ENCODE results near the gene FRMD4A. TPM values are rescaled to one million over a fixed set of nuclear protein-coding genes. Genes with fewer than 3 reads are reported as not detected.

The FRMD4A gene
- total RNA-seq, 1 experiment from 2014 or later = 7.1 TPM

GRCh38 chr10:13729586-13730305 is 601.0 kb downstream of the FRMD4A start:
- TF ChIP-seq CTCF (conservative IDR thresholded peaks at IDR 0.05; ENCODE audit: low read depth, low read length) (no peak), EZH2phosphoT487 (IDR thresholded peaks at IDR 0.05; ENCODE audit: borderline replicate concordance, low read length) (no peak), EZH2 (IDR thresholded peaks at IDR 0.05; ENCODE audit: low read length, unreplicated experiment) (no peak)
- CTCF ChIA-PET = no interaction called here

GRCh38 chr10:13728898-13729535 is 601.7 kb downstream of the FRMD4A start:
- no peak overlapping the region for H3K9ac ChIP-seq (ENCODE audit: low read length)
- ATAC-seq (no peak), DNase-seq (no peak)
- no peaks in the 10 kb centered on the region for H3K4me1 ChIP-seq (ENCODE audit: insufficient read depth, low read length)
- intact Hi-C loops (cut with micrococcal nuclease) = no loop called here
- no peaks in the 10 kb centered on the region for H3K36me3 ChIP-seq (ENCODE audit: low read depth, low read length)
- H3K9me2 ChIP-seq (replicated peaks; ENCODE audit: low read length) = no peaks in the 10 kb centered on the region
- CTCF ChIA-PET = no interaction called here
- POLR2A ChIA-PET (ENCODE audit: unreplicated experiment) = no interaction called here
- TF ChIP-seq EZH2phosphoT487 (IDR thresholded peaks at IDR 0.05; ENCODE audit: borderline replicate concordance, low read length) = no peak
- TF ChIP-seq CTCF (conservative IDR thresholded peaks at IDR 0.05; ENCODE audit: low read depth, low read length) = no peak
- TF ChIP-seq EZH2 (IDR thresholded peaks at IDR 0.05; ENCODE audit: low read length, unreplicated experiment) = no peak
- H3K9me3 ChIP-seq (ENCODE audit: low read length) = no peaks in the 10 kb centered on the region
- no peak overlapping the region for H3K27ac ChIP-seq (ENCODE audit: low read length)
- no peaks in the 10 kb centered on the region for H3K79me2 ChIP-seq (ENCODE audit: low read length)
- no peaks in the 10 kb centered on the region for H4K20me1 ChIP-seq (ENCODE audit: low read length)
- no TSS peak for BruUV-seq (replicated peaks)
- H2AFZ ChIP-seq (ENCODE audit: low read length) = no peak overlapping the region
- H3F3A ChIP-seq (ENCODE audit: low read length, unreplicated experiment) = no peaks in the 10 kb centered on the region
- H3K4me2 ChIP-seq (ENCODE audit: low read length) = no peak overlapping the region
- H3K4me3 ChIP-seq (ENCODE audit: low read length) = no peak overlapping the region
- H3K27me3 ChIP-seq (ENCODE audit: low read length) = no peaks in the 10 kb centered on the region

More at GRCh38 chr10:13729586-13730305, 601.0 kb downstream of the FRMD4A start:
- H3K4me2 ChIP-seq (ENCODE audit: low read length) = no peak overlapping the region
- no peaks in the 10 kb centered on the region for H3K4me1 ChIP-seq (ENCODE audit: insufficient read depth, low read length)
- H2AFZ ChIP-seq (ENCODE audit: low read length) = no peak overlapping the region
- no peaks in the 10 kb centered on the region for H4K20me1 ChIP-seq (ENCODE audit: low read length)
- H3K9me2 ChIP-seq (replicated peaks; ENCODE audit: low read length) = no peaks in the 10 kb centered on the region
- no peaks in the 10 kb centered on the region for H3K9me3 ChIP-seq (ENCODE audit: low read length)
- POLR2A ChIA-PET (ENCODE audit: unreplicated experiment) = no interaction called here
- DNase-seq (no peak), ATAC-seq (no peak)
- no peaks in the 10 kb centered on the region for H3K27me3 ChIP-seq (ENCODE audit: low read length)
- no peaks in the 10 kb centered on the region for H3K36me3 ChIP-seq (ENCODE audit: low read depth, low read length)
- BruUV-seq (replicated peaks) = no TSS peak
- H3K79me2 ChIP-seq (ENCODE audit: low read length) = no peaks in the 10 kb centered on the region
- intact Hi-C loops (cut with micrococcal nuclease) = no loop called here
- no peak overlapping the region for H3K27ac ChIP-seq (ENCODE audit: low read length)
- H3K9ac ChIP-seq (ENCODE audit: low read length) = no peak overlapping the region
- no peaks in the 10 kb centered on the region for H3F3A ChIP-seq (ENCODE audit: low read length, unreplicated experiment)
- no peak overlapping the region for H3K4me3 ChIP-seq (ENCODE audit: low read length)

GRCh38 chr10:13725594-13725993 is 605.1 kb downstream of the FRMD4A start:
- intact Hi-C loops (cut with micrococcal nuclease) = no loop called here
- ChIA-PET CTCF (no interaction called here), POLR2A (ENCODE audit: unreplicated experiment) (no interaction called here)
- ATAC-seq = no peak
- H3K27me3 ChIP-seq (ENCODE audit: low read length) = no peaks in the 10 kb centered on the region
- H3K9ac ChIP-seq (ENCODE audit: low read length) = no peak overlapping the region
- no peak for TF ChIP-seq CTCF (conservative IDR thresholded peaks at IDR 0.05; ENCODE audit: low read depth, low read length)
- TF ChIP-seq EZH2phosphoT487 (IDR thresholded peaks at IDR 0.05; ENCODE audit: borderline replicate concordance, low read length) = no peak
- no peak for TF ChIP-seq EZH2 (IDR thresholded peaks at IDR 0.05; ENCODE audit: low read length, unreplicated experiment)
- H3K4me1 ChIP-seq (ENCODE audit: insufficient read depth, low read length) = no peaks in the 10 kb centered on the region
- H3K9me3 ChIP-seq (ENCODE audit: low read length) = no peaks in the 10 kb centered on the region
- no peak for DNase-seq
- no peak overlapping the region for H2AFZ ChIP-seq (ENCODE audit: low read length)
- no peaks in the 10 kb centered on the region for H3K36me3 ChIP-seq (ENCODE audit: low read depth, low read length)
- no peaks in the 10 kb centered on the region for H3K9me2 ChIP-seq (replicated peaks; ENCODE audit: low read length)
- H3F3A ChIP-seq (ENCODE audit: low read length, unreplicated experiment) = no peaks in the 10 kb centered on the region
- no peak overlapping the region for H3K4me2 ChIP-seq (ENCODE audit: low read length)
- no peaks in the 10 kb centered on the region for H3K79me2 ChIP-seq (ENCODE audit: low read length)
- no TSS peak for BruUV-seq (replicated peaks)
- H3K4me3 ChIP-seq (ENCODE audit: low read length) = no peak overlapping the region
- no peaks in the 10 kb centered on the region for H4K20me1 ChIP-seq (ENCODE audit: low read length)
- H3K27ac ChIP-seq (ENCODE audit: low read length) = no peak overlapping the region
